Gastroesophageal sphincter (tissue), 4 donors: ENCODE data around the gene RXRA. TPM values are rescaled to one million over a fixed set of nuclear protein-coding genes. Genes with fewer than 3 reads are reported as not detected.

Experiments
- ATAC-seq: fragments of 150-250 bp; one replicate; pipeline ENCODE4 v1.9.1; 2016; ENCODE audit warnings: mild to moderate bottlenecking, moderate library complexity
- H3K27ac ChIP-seq, 4 donors: fragments of 200-600 bp; sonication (generic) in 3 of 4; 1 replicate in 3 of 4; 2 replicates in 1 of 4; pipeline ENCODE4 v1.5.1; 2016 to 2019
- H3K27me3 ChIP-seq: fragments of 200-600 bp; sonication (generic); one replicate; pipeline ENCODE4 v1.5.1; 2019
- H3K36me3 ChIP-seq, 2 donors: fragments of 200-600 bp; sonication (generic); one replicate each; pipeline ENCODE4 v1.5.1; 2019; ENCODE audit warnings: control low read depth in 1 of 2
- H3K4me1 ChIP-seq, 3 donors: fragments of 200-600 bp; sonication (generic); 1 replicate in 2 of 3; 2 replicates in 1 of 3; pipeline ENCODE4 v1.5.1; 2016 to 2019; ENCODE audit warnings: control low read depth in 2 of 3
- H3K4me3 ChIP-seq, 2 donors: fragments of 200-600 bp; sonication (generic); one replicate each; pipeline ENCODE4 v1.5.1; 2019; ENCODE audit warnings: mild to moderate bottlenecking in 1 of 2, moderate library complexity in 1 of 2
- H3K9me3 ChIP-seq, 3 donors: fragments of 200-600 bp; sonication (generic); one replicate each; pipeline ENCODE4 v1.5.1; 2017 to 2019; ENCODE audit warnings: control low read depth in 2 of 3
- EP300 ChIP-seq: sonication (generic); formaldehyde crosslinking; IDR thresholded peaks from one replicate; pipeline ENCODE4 v1.6.1; 2017; ENCODE audit warnings: antibody characterized with exemption, mild to moderate bottlenecking
- POLR2A ChIP-seq, 2 donors: fragments of 450-650 bp; IDR thresholded peaks; one replicate each; pipeline ENCODE4 v1.6.1; 2017; ENCODE audit warnings: antibody characterized with exemption in 2 of 2, mild to moderate bottlenecking in 2 of 2, moderate library complexity in 1 of 2
- POLR2AphosphoS5 ChIP-seq: sonication (generic); formaldehyde crosslinking; IDR thresholded peaks from one replicate; pipeline ENCODE4 v1.6.1; 2017; ENCODE audit warnings: antibody characterized with exemption
- WGBS, 2 donors: methylation state at CpG; one replicate each; pipeline ENCODE4 v1.1.5; 2018; ENCODE audit warnings: low coverage in 1 of 2; 5-methylcytosine and 5-hydroxymethylcytosine counted together
- total RNA-seq, 4 donors: library from RNA; depleted of rRNA; stranded (reverse); fragments of >200 nt; gene quantifications; one replicate each; pipeline ENCODE4 v1.1.0, GENCODE V29; 2016
- TF ChIP-seq, protein P1 (sequence below), 4 experiments: fragments of 200-600 bp in 2 of 4; fragments of 450-650 bp in 2 of 4; sonication (generic) in 1 of 4; IDR thresholded peaks; one replicate each; pipeline ENCODE4 v1.5.1; 2017 to 2019; ENCODE audit warnings: antibody characterized with exemption in 4 of 4, mild to moderate bottlenecking in 2 of 4, moderate library complexity in 2 of 4

Gene RXRA
- total RNA-seq, 4 donors from 2014 or later = 45.1 to 78.9 (median 55.3) TPM

GRCh38 chr9:134403292-134403681 lies 77.0 kb downstream of the RXRA start:
- peaks cover 0 to 6% (median 0%) of the 10 kb centered on the region in 3 donors for H3K9me3 ChIP-seq
- H3K4me1 ChIP-seq = peaks cover 9 to 98% (median 59%) of the 10 kb centered on the region in 3 donors
- no peaks in the 10 kb centered on the region for H3K27me3 ChIP-seq
- whole genome bisulfite sequencing, 2 donors = no CpG with 5 or more reads among the region's 11 CpGs
- H3K36me3 ChIP-seq = peaks cover 0 to 12% of the 10 kb centered on the region in 2 donors
- no peak for ATAC-seq
- H3K27ac ChIP-seq = peak overlapping the region in 3 of 4 donors; percentile 65 to 80 (median 75)
- TF ChIP-seq EP300 = no peak
- no peak for TF ChIP-seq POLR2AphosphoS5
- TF ChIP-seq POLR2A (IDR thresholded peaks at IDR 0.05) = no peak
- TF ChIP-seq, protein P1, sequence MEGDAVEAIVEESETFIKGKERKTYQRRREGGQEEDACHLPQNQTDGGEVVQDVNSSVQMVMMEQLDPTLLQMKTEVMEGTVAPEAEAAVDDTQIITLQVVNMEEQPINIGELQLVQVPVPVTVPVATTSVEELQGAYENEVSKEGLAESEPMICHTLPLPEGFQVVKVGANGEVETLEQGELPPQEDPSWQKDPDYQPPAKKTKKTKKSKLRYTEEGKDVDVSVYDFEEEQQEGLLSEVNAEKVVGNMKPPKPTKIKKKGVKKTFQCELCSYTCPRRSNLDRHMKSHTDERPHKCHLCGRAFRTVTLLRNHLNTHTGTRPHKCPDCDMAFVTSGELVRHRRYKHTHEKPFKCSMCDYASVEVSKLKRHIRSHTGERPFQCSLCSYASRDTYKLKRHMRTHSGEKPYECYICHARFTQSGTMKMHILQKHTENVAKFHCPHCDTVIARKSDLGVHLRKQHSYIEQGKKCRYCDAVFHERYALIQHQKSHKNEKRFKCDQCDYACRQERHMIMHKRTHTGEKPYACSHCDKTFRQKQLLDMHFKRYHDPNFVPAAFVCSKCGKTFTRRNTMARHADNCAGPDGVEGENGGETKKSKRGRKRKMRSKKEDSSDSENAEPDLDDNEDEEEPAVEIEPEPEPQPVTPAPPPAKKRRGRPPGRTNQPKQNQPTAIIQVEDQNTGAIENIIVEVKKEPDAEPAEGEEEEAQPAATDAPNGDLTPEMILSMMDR (IDR thresholded peaks at IDR 0.05) = no peak
- H3K4me3 ChIP-seq = no peak overlapping the region

DNA sequence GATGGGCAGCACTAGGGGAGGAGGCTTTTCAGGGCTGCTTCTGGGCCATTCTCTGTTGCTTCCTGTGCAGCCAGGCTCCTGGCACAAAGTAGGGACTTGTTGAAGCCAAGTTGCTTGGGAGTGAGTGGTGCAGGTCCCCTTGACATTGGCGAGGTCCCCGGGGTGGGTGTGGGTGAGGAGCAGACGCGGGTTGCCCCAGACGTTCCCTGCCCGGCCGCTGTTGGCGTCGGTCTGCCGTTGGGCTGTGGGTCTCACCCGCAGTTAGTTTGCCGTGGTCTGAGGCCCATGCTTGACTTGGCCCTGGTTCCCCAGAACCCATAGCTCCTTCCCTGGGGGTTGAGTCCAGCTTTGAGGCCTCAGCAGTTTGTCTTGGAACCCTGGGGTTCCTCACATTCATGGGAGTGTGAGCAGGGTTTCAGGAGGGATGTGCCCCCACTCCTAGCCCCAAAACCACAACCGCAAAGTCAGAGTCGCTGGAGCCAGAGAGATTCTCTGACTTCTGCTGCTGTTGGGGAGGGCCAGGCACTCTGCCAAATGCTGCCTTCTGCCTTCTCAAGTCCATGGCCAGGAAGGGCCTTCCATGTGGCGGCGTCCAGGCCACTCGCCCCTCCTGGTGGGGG lies 77.5 kb downstream of the RXRA start:
- ATAC-seq = no peak
- H3K9me3 ChIP-seq = peaks cover 0 to 6% (median 0%) of the 10 kb centered on the region in 3 donors
- no peak for TF ChIP-seq POLR2AphosphoS5
- TF ChIP-seq POLR2A (IDR thresholded peaks at IDR 0.05) = no peak
- TF ChIP-seq, protein P1 (IDR thresholded peaks at IDR 0.05) = no peak
- TF ChIP-seq EP300 = no peak
- peak overlapping the region in 3 of 4 donors; percentile 65 to 80 (median 75) for H3K27ac ChIP-seq
- H3K4me3 ChIP-seq = no peak overlapping the region
- peaks cover 9 to 98% (median 64%) of the 10 kb centered on the region in 3 donors for H3K4me1 ChIP-seq
- no peaks in the 10 kb centered on the region for H3K27me3 ChIP-seq
- no CpG with 5 or more reads among the region's 17 CpGs for WGBS, 2 donors
- peaks cover 0 to 17% of the 10 kb centered on the region in 2 donors for H3K36me3 ChIP-seq

DNA sequence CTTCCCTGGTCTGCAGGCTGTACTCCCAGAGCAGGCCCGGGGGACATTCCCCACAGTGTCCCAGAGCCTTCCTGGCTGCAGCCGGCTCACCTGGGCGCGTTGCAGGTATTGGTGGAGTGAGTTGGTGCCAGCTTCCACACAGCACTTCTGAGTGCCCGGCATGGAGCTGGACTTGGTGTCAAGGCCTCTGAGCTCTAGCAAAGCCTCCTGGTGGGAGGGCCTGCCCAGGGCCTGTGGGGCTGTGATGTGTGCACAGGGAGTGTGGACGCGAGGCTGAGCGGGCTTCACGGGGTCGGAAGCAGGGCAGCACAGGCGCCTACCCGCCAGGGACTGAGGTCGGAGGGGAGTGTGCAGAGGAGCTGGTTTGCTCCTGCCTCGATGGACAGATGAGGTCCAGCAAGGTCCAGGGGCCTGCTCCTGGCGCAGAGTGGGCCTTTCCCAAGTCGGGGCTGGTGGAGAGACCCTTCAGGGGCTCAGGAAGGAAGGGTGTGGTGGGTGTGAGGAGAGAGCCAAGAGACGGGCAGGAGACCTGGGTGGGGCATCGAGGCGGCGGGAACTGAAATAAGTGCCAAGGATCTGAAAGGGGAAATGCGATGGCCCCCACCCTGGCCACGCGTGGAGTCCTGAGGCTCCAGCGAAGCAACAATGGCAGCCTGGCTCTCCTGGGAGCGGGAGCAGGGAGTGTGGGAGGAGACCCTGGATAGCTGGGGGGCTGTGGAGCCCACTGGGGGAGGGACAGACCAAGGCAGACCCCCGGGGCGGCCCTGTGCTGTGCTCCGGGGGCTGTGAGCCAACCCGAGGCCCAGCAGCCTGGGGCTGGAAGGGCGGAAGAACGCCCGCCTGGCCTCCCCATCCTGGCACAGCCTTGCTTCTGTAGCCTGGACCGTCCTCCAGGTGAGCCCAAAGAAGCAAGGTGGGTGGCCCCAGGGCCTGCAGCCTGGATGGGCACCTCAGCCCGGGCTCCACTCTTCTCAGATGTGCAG lies 78.4 kb downstream of the RXRA start:
- WGBS, 2 donors = 78 to 81% methylated on average over 10 to 15 of the region's 34 CpGs
- Histone ChIP-seq H3K36me3 (peaks cover 0 to 26% of the 10 kb centered on the region in 2 donors), H3K27ac (peak overlapping the region in 3 of 4 donors; percentile 65 to 80 (median 75)), H3K27me3 (no peaks in the 10 kb centered on the region), H3K9me3 (no peaks in the 10 kb centered on the region), H3K4me3 (no peak overlapping the region), H3K4me1 (peaks cover 9 to 98% (median 64%) of the 10 kb centered on the region in 3 donors)
- TF ChIP-seq, protein P1 (IDR thresholded peaks at IDR 0.05) = no peak
- TF ChIP-seq POLR2A (IDR thresholded peaks at IDR 0.05) (no peak), POLR2AphosphoS5 (no peak), EP300 (no peak)
- no peak for ATAC-seq

DNA sequence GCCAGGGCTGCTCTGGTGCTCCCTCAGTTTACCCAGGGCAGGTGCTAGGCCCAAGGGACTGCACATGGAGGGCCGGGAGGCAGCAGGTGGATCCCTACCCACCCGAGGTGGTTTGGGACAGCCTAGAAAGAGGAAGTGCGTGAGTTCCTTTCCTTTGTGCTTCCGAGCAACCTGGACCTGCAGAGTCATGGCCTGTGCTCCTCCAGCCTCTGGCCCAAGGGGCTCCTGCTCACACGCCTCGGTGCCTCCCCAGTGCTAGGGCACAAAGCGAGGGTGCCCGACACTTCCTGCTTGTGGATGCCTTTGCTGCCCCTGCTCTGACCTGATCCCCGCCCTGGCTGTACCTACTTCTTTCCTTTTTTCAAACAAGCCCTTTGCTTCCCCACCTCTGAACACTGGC lies 79.3 kb downstream of the RXRA start:
- Histone ChIP-seq H3K9me3 (no peaks in the 10 kb centered on the region), H3K27me3 (no peaks in the 10 kb centered on the region), H3K36me3 (peaks cover 0 to 32% of the 10 kb centered on the region in 2 donors), H3K4me3 (no peak overlapping the region), H3K4me1 (peaks cover 9 to 98% (median 67%) of the 10 kb centered on the region in 3 donors), H3K27ac (peak overlapping the region in 3 of 4 donors; percentile 65 to 80 (median 75))
- no peak for TF ChIP-seq EP300
- TF ChIP-seq POLR2AphosphoS5 = no peak
- TF ChIP-seq, protein P1 (IDR thresholded peaks at IDR 0.05) = no peak
- TF ChIP-seq POLR2A (IDR thresholded peaks at IDR 0.05) = no peak
- WGBS, 2 donors = 77 to 96% methylated on average over 4 to 7 of the region's 9 CpGs
- ATAC-seq = no peak
